ENCODE measurements around the gene ACO2. TPM values are rescaled to one million over a fixed set of nuclear protein-coding genes. Genes with fewer than 3 reads are reported as not detected.

The ACO2 gene
- total RNA-seq, 1 experiment from 2014 or later = 90.5 TPM

GRCh38 chr22:41481131-41481830 lies 12.4 kb downstream of the ACO2 start:
- no peaks in the 10 kb centered on the region for H3K9me3 Mint-ChIP-seq (ENCODE audit: unreplicated experiment)
- no peak overlapping the region for H3K4me3 Mint-ChIP-seq (ENCODE audit: unreplicated experiment)
- no peaks in the 10 kb centered on the region; the same call in 1 of the 2 replicates for H3K36me3 ChIP-seq (ENCODE audit: control insufficient read depth, insufficient read depth, low read length)
- ChIA-PET CTCF (no interaction called here), POLR2A (no interaction called here)
- no peaks in the 10 kb centered on the region for H3K9me3 ChIP-seq
- no TSS peak for BruUV-seq (replicated peaks)
- TF ChIP-seq CTCF (IDR thresholded peaks at IDR 0.05; ENCODE audit: insufficient read depth in 1 of 2, low read depth in 1 of 2, low read length in 1 of 2, severe bottlenecking in 1 of 2, unreplicated experiment in 1 of 2) = no peak
- H3K27ac Mint-ChIP-seq (ENCODE audit: unreplicated experiment) = no peak overlapping the region
- no peaks in the 10 kb centered on the region for H3K27me3 Mint-ChIP-seq (ENCODE audit: insufficient read depth, unreplicated experiment)
- H3K4me3 ChIP-seq (ENCODE audit: low read depth, low read length) = no peak overlapping the region
- H3K27me3 ChIP-seq (replicated peaks; ENCODE audit: control insufficient read depth, insufficient read depth, low read length) = no peaks in the 10 kb centered on the region
- H3K36me3 Mint-ChIP-seq (ENCODE audit: insufficient read depth, unreplicated experiment) = peaks cover 5% of the 10 kb centered on the region
- no peak for DNase-seq
- H3K4me1 Mint-ChIP-seq (ENCODE audit: low read depth, unreplicated experiment) = no peaks in the 10 kb centered on the region
- 0 out of 2 replicates have a peak, but pooled peaks cover 5% of the 10 kb centered on the region for H3K4me1 ChIP-seq
- intact Hi-C loops (cut with micrococcal nuclease; ENCODE audit: unreplicated experiment) = no loop called here

- H3K4me1 Mint-ChIP-seq (ENCODE audit: low read depth, unreplicated experiment) = peaks cover 4% of the 10 kb centered on the region
- Histone ChIP-seq H3K4me1 (peaks cover 9% of the 10 kb centered on the region), H3K4me3 (ENCODE audit: low read depth, low read length) (no peak overlapping the region), H3K27me3 (replicated peaks; ENCODE audit: control insufficient read depth, insufficient read depth, low read length) (no peaks in the 10 kb centered on the region), H3K36me3 (ENCODE audit: control insufficient read depth, insufficient read depth, low read length) (no peaks in the 10 kb centered on the region; the same call in 1 of the 2 replicates), H3K9me3 (no peaks in the 10 kb centered on the region)
- no peaks in the 10 kb centered on the region for H3K9me3 Mint-ChIP-seq (ENCODE audit: unreplicated experiment)
- ChIA-PET CTCF (no interaction called here), POLR2A (no interaction called here)
- no peak overlapping the region for H3K27ac Mint-ChIP-seq (ENCODE audit: unreplicated experiment)
- no peaks in the 10 kb centered on the region for H3K27me3 Mint-ChIP-seq (ENCODE audit: insufficient read depth, unreplicated experiment)
- no peak for TF ChIP-seq CTCF (IDR thresholded peaks at IDR 0.05; ENCODE audit: insufficient read depth in 1 of 2, low read depth in 1 of 2, low read length in 1 of 2, severe bottlenecking in 1 of 2, unreplicated experiment in 1 of 2)
- no peak overlapping the region for H3K4me3 Mint-ChIP-seq (ENCODE audit: unreplicated experiment)
- H3K36me3 Mint-ChIP-seq (ENCODE audit: insufficient read depth, unreplicated experiment) = peaks cover 5% of the 10 kb centered on the region
- DNase-seq = no peak
- BruUV-seq (replicated peaks) = no TSS peak
- intact Hi-C loops (cut with micrococcal nuclease; ENCODE audit: unreplicated experiment) = no loop called here
Observed at GRCh38 chr22:41481925-41482318, 13.0 kb downstream of the ACO2 start.

GRCh38 chr22:41482319-41482935 lies 13.5 kb downstream of the ACO2 start:
- Mint-ChIP-seq H3K4me1 (ENCODE audit: low read depth, unreplicated experiment) (peaks cover 9% of the 10 kb centered on the region), H3K27ac (ENCODE audit: unreplicated experiment) (no peak overlapping the region), H3K27me3 (ENCODE audit: insufficient read depth, unreplicated experiment) (no peaks in the 10 kb centered on the region), H3K4me3 (ENCODE audit: unreplicated experiment) (no peak overlapping the region), H3K36me3 (ENCODE audit: insufficient read depth, unreplicated experiment) (peaks cover 5% of the 10 kb centered on the region), H3K9me3 (ENCODE audit: unreplicated experiment) (no peaks in the 10 kb centered on the region)
- ChIA-PET CTCF (no interaction called here), POLR2A (no interaction called here)
- Histone ChIP-seq H3K27me3 (replicated peaks; ENCODE audit: control insufficient read depth, insufficient read depth, low read length) (no peaks in the 10 kb centered on the region), H3K4me3 (ENCODE audit: low read depth, low read length) (no peak overlapping the region), H3K9me3 (no peaks in the 10 kb centered on the region), H3K36me3 (ENCODE audit: control insufficient read depth, insufficient read depth, low read length) (no peaks in the 10 kb centered on the region; the same call in 1 of the 2 replicates), H3K4me1 (peaks cover 14% of the 10 kb centered on the region)
- TF ChIP-seq CTCF (IDR thresholded peaks at IDR 0.05; ENCODE audit: insufficient read depth in 1 of 2, low read depth in 1 of 2, low read length in 1 of 2, severe bottlenecking in 1 of 2, unreplicated experiment in 1 of 2) = no peak
- intact Hi-C loops (cut with micrococcal nuclease; ENCODE audit: unreplicated experiment) = no loop called here
- no peak for DNase-seq
- no TSS peak for BruUV-seq (replicated peaks)
